PC-9 (cell line): ENCODE measurements around the gene SMG6. TPM values are rescaled to one million over a fixed set of nuclear protein-coding genes. Genes with fewer than 3 reads are reported as not detected.

Experiments used
- BruUV-seq: library from RNA; stranded (reverse); fragments of 400-500 nt; replicated peaks from 2 replicates; lab custom pipeline; 2021; lab: Mats Ljungman, UMichigan
- CTCF ChIA-PET: fragments of 300-600 bp; sonication (Branson Sonifier 250); formaldehyde crosslinking; loops from one replicate; lab custom pipeline; 2022; ENCODE audit warnings: antibody characterized with exemption; lab: Charles Lee
- POLR2A ChIA-PET: fragments of 300-600 bp; sonication (Branson Sonifier 250); formaldehyde crosslinking; loops from one replicate; lab custom pipeline; 2022; ENCODE audit warnings: antibody characterized with exemption; ENCODE audit not compliant: unreplicated experiment; lab: Charles Lee
- DNase-seq, 2 experiments: peaks; one replicate each; pipeline versions ENCODE4 v3.0.0 to v3.0.0-alpha.2; 2015 to 2022; ENCODE audit warnings: mixed read lengths in 1 of 2
- H2AFZ ChIP-seq: fragments of 200-600 bp; sonication (generic); 2 replicates; pipeline ENCODE4 v1.8.1; 2017; ENCODE audit warnings: antibody characterized with exemption
- H3F3A ChIP-seq: fragments of 200-600 bp; sonication (generic); 2 replicates; pipeline ENCODE4 v1.8.1; 2017; ENCODE audit warnings: antibody characterized with exemption, mild to moderate bottlenecking, low read depth; ENCODE audit not compliant: insufficient read depth
- H3K27ac ChIP-seq: fragments of 200-600 bp; sonication (generic); 2 replicates; pipeline ENCODE4 v1.6.1; 2016; ENCODE audit warnings: mixed run types
- H3K27me3 ChIP-seq: fragments of 200-600 bp; sonication (generic); 2 replicates; pipeline ENCODE4 v1.6.1; 2016; ENCODE audit warnings: low read depth, mixed run types; ENCODE audit not compliant: insufficient read depth
- H3K36me3 ChIP-seq: fragments of 200-600 bp; sonication (generic); 2 replicates; pipeline ENCODE4 v1.6.1; 2016; ENCODE audit warnings: low read depth, mixed run types
- H3K4me1 ChIP-seq: fragments of 200-600 bp; sonication (generic); replicated peaks from 2 replicates; pipeline ENCODE4 v1.6.1; 2016; ENCODE audit warnings: mixed run types; ENCODE audit not compliant: insufficient read depth
- H3K4me2 ChIP-seq: fragments of 200-600 bp; sonication (generic); 2 replicates; pipeline ENCODE4 v1.6.1; 2017; ENCODE audit warnings: mixed run types
- H3K4me3 ChIP-seq: fragments of 200-600 bp; sonication (generic); 2 replicates; pipeline ENCODE4 v1.6.1; 2016; ENCODE audit warnings: mixed run types
- H3K79me2 ChIP-seq: fragments of 200-600 bp; sonication (generic); 2 replicates; pipeline ENCODE4 v1.6.1; 2017; ENCODE audit warnings: low read depth, mixed run types
- H3K9me2 ChIP-seq: fragments of 200-600 bp; sonication (generic); 2 replicates; pipeline ENCODE4 v1.8.1; 2017; ENCODE audit warnings: mild to moderate bottlenecking; ENCODE audit not compliant: insufficient read depth
- H3K9me3 ChIP-seq: fragments of 200-600 bp; sonication (generic); 2 replicates; pipeline ENCODE4 v1.8.1; 2016; ENCODE audit warnings: low read depth; ENCODE audit not compliant: insufficient read depth
- H4K20me1 ChIP-seq: fragments of 200-600 bp; sonication (generic); 2 replicates; pipeline ENCODE4 v1.8.1; 2017; ENCODE audit not compliant: insufficient read depth
- EZH2 ChIP-seq: fragments of 200-600 bp; sonication (generic); IDR thresholded peaks from 2 replicates; pipeline ENCODE4 v1.8.0; 2017; ENCODE audit warnings: antibody characterized with exemption, low read depth
- intact Hi-C: fragments of 100-400 bp; cut with micrococcal nuclease; formaldehyde crosslinking; loops from one replicate; pipeline ENCODE4 v1.10.0; 2022; ENCODE audit not compliant: unreplicated experiment
- total RNA-seq: library from RNA; stranded (reverse); gene quantifications from 2 replicates; pipeline ENCODE4 v1.2.3, GENCODE V29; 2021
- TF ChIP-seq, protein P1 (sequence below): fragments of 200-600 bp; sonication (generic); conservative IDR thresholded peaks from 2 replicates; pipeline ENCODE4 v1.6.1; 2017; ENCODE audit warnings: mixed run types, antibody characterized with exemption, mild to moderate bottlenecking, moderate library complexity

Gene SMG6
- total RNA-seq, 1 experiment from 2014 or later = 43.1 TPM

DNA sequence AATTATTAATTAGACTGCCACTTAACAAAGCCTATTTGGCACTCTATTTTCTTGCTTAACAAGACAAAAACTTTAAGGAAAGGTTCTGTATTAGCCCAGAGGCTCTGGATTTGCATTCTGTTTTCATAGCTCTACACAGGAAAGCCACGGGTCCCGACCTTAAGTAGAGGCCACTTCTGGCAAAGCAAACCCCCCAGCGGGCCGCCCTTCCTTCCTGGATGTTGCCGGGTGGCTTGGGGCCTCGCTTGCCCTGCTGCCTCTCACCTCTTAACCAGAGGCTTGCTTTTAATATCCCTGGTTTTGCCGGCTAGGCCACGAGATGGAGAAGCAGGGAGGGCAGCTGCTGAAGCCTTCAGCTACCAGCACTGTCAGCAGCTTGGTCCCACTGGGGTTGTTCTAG, 282.9 kb downstream of the SMG6 start:
- no peak overlapping the region for H2AFZ ChIP-seq
- peaks cover 41% of the 10 kb centered on the region for H3K27me3 ChIP-seq
- H3K9me2 ChIP-seq = no peaks in the 10 kb centered on the region
- H3K79me2 ChIP-seq = no peaks in the 10 kb centered on the region
- peaks cover 7% of the 10 kb centered on the region; the same call in 1 of the 2 replicates for H3K4me1 ChIP-seq
- H3K9me3 ChIP-seq = no peaks in the 10 kb centered on the region
- no peak overlapping the region for H3K4me2 ChIP-seq
- POLR2A ChIA-PET = no interaction called here
- 0 out of 2 replicates have a peak, but pooled peaks cover 9% of the 10 kb centered on the region for H3F3A ChIP-seq
- no peak overlapping the region for H3K27ac ChIP-seq
- H4K20me1 ChIP-seq = no peaks in the 10 kb centered on the region
- DNase-seq = peak in 1 of 2 experiments; percentile 19
- H3K36me3 ChIP-seq = no peaks in the 10 kb centered on the region
- intact Hi-C loops = no loop called here
- no peak overlapping the region for H3K4me3 ChIP-seq
- CTCF ChIA-PET = no interaction called here
- TF ChIP-seq EZH2 = no peak
- TF ChIP-seq, protein P1, sequence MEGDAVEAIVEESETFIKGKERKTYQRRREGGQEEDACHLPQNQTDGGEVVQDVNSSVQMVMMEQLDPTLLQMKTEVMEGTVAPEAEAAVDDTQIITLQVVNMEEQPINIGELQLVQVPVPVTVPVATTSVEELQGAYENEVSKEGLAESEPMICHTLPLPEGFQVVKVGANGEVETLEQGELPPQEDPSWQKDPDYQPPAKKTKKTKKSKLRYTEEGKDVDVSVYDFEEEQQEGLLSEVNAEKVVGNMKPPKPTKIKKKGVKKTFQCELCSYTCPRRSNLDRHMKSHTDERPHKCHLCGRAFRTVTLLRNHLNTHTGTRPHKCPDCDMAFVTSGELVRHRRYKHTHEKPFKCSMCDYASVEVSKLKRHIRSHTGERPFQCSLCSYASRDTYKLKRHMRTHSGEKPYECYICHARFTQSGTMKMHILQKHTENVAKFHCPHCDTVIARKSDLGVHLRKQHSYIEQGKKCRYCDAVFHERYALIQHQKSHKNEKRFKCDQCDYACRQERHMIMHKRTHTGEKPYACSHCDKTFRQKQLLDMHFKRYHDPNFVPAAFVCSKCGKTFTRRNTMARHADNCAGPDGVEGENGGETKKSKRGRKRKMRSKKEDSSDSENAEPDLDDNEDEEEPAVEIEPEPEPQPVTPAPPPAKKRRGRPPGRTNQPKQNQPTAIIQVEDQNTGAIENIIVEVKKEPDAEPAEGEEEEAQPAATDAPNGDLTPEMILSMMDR = no peak
- no TSS peak for BruUV-seq

DNA sequence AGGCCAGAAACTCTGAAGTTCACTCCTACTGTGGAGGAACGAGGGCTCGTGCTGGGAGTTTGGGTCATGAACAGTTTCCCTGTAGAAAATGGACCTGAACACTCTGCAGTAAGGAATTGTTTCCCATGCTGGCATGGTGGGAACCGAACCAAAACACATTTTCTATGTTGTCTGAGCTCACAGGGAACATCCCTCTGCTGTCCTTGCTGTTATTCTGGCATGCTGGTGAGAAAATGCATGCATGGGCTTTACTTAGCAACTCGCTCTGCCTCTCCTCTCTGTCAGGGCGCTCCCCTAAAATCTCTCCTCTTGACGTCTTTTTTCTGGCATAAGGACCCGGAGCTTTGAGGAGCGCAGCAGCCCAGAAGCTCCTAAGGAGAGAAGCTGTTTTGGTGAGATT, 283.9 kb downstream of the SMG6 start:
- no TSS peak for BruUV-seq
- no peak overlapping the region for H3K4me3 ChIP-seq
- peaks cover 9% of the 10 kb centered on the region for H3K4me1 ChIP-seq
- no peak overlapping the region for H3K4me2 ChIP-seq
- CTCF ChIA-PET = interaction anchor here (0.5 to 0.7 kb wide), 3 partner anchors 111 to 1087 kb away, joined by 3 to 4 read pairs (median 3); no protein-coding TSS in a partner anchor
- H3K79me2 ChIP-seq = no peaks in the 10 kb centered on the region
- H3K27me3 ChIP-seq = peaks cover 31% of the 10 kb centered on the region
- H2AFZ ChIP-seq = no peak overlapping the region
- no peaks in the 10 kb centered on the region for H4K20me1 ChIP-seq
- TF ChIP-seq, protein P1 = no peak
- TF ChIP-seq EZH2 = no peak
- H3K27ac ChIP-seq = no peak overlapping the region
- H3K9me2 ChIP-seq = no peaks in the 10 kb centered on the region
- POLR2A ChIA-PET = interaction anchor here (0.6 kb wide), 1 partner anchor 54 kb away, joined by 4 read pairs; no protein-coding TSS in a partner anchor
- H3K36me3 ChIP-seq = no peaks in the 10 kb centered on the region
- no peaks in the 10 kb centered on the region for H3K9me3 ChIP-seq
- intact Hi-C loops = loop anchor here (10.0 kb wide), 1 partner anchor 305 kb away; the partner anchor contains the start of gene TLCD2
- peak in 1 of 2 experiments; percentile 4 for DNase-seq
- 0 out of 2 replicates have a peak, but pooled peaks cover 9% of the 10 kb centered on the region for H3F3A ChIP-seq

DNA sequence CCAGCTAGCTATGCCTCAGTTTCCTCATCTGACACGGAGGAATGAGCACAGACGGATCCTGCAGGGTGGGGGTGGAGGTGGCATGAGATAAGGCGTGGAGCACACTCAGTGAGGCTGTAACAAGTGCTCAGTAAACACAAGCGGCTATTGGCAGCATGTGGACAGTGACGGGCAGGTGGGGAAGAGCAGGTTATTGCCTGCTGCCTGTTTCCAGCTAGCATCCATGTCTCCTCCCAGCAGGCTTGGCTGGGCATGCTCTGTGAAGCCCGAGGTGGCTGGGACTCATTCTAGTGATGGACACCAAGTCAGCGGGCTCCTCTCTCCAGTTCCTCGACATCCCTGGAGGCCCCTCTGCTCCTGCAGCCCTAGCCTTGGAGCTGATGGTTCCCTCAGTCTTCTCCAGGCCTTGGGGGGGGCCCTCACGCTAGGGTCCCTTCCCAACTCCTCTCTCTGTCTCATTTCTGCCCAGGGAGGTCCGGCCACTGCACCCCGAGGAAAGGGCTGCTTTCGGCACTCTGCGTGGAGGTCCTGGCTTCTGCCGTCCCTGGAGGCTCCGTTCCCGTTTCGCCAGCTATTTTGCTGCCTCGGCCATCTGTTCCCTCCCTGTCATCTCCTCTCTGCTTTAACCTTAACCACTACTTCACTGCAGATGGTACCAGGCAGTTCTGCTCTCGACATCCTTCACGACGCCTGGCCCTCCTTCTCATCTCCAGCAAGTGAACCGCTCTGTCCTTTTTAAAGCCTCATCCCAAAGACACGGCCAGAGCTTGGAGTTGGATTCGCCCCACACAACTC, 284.7 kb downstream of the SMG6 start:
- H2AFZ ChIP-seq = no peak overlapping the region
- TF ChIP-seq, protein P1 = no peak
- no peak for TF ChIP-seq EZH2
- H3K4me1 ChIP-seq = peaks cover 11% of the 10 kb centered on the region
- no peak overlapping the region for H3K4me3 ChIP-seq
- H4K20me1 ChIP-seq = no peaks in the 10 kb centered on the region
- H3K4me2 ChIP-seq = no peak overlapping the region
- H3K27me3 ChIP-seq = peaks cover 23% of the 10 kb centered on the region
- peak in 1 of 2 experiments; percentile 20 for DNase-seq
- ChIA-PET CTCF (interaction anchor here (0.5 kb wide), 2 partner anchors 17 to 445 kb away, joined by 3 read pairs; no protein-coding TSS in a partner anchor), POLR2A (no interaction called here)
- no TSS peak for BruUV-seq
- no peaks in the 10 kb centered on the region for H3K36me3 ChIP-seq
- no peaks in the 10 kb centered on the region for H3K9me3 ChIP-seq
- no peak overlapping the region for H3K27ac ChIP-seq
- H3K79me2 ChIP-seq = no peaks in the 10 kb centered on the region
- H3K9me2 ChIP-seq = no peaks in the 10 kb centered on the region
- H3F3A ChIP-seq = peaks cover 18% of the 10 kb centered on the region; the same call in 1 of the 2 replicates
- intact Hi-C loops = loop anchor here (10.0 kb wide), 1 partner anchor 304 kb away; the partner anchor contains the start of gene TLCD2
